CD4-positive, alpha-beta T cell treated with Interleukin-10 for 1 hour (primary cell): ENCODE measurements around the gene TWIST1.

Experiments
- DNase-seq: peaks from one replicate; pipeline ENCODE4 v3.0.0-alpha.2; 2020

TWIST1 gene

DNA sequence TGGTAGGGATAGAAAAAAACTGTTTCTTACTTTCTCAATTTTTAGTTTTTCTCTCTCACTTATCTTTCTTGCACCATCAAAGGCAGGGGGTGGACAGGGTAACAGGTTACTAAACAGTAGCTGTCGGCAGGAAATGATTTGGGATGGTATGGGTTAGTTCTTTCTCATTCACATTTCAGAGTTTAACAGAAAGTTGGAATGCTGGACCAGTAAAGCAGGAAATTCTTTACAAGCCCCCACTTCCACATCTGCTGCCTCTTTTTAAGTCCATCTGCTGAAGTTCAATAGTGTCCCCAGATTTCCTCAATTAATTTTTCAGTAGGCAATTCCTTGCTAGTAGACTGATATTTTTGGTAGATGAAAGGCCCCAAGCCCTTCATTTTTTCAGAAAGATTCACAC lies 23.3 kb downstream of the TWIST1 start:
- DNase-seq: no peak

DNA sequence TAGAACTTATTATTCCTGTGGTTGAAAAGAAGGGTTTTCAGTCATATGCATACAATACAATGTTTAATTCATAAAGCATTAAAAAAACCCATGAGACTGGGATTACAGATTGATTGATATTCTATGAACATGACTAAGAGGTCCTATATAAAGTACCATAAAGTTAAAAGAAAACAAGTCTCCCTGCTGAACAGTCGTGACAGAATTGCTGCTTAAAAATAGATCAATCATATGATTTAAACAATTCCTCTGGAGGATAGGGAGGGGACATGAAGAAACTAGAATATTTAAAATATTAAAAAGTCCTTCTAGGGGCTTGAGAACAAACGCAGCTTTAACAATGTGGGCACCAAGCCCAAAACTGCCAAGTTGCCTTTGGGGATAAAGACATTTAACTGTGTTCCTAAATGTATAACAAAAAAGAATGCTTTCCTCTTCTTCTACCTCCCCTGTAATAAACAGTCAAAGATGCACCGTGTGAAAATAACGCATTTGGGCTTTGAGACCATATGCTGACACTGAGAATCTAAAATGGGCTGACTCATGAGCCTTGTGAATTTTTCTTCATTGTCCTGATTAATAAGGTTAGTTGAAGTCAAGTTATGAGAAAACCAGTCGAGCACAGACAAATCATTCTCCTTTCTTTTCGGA lies 25.8 kb downstream of the TWIST1 start:
- DNase-seq: no peak

DNA sequence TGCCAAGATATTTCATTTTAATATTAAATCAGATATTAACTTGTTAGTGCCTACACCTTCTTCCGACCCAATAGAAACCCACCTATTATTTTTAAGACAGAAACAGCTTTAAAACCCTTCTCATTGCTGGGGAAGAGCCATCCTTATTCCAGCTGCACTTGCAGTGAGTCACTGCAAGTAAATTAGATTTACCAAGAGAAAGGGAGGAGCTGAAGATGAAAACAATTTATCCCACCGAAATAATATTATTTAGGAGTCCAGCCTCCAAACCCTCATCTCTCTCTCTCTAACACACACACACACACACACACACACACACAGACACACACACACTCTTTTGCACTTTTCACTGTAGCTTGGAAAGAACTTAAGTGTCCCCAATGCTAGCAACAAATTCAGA lies 26.9 kb downstream of the TWIST1 start:
- no peak for DNase-seq

DNA sequence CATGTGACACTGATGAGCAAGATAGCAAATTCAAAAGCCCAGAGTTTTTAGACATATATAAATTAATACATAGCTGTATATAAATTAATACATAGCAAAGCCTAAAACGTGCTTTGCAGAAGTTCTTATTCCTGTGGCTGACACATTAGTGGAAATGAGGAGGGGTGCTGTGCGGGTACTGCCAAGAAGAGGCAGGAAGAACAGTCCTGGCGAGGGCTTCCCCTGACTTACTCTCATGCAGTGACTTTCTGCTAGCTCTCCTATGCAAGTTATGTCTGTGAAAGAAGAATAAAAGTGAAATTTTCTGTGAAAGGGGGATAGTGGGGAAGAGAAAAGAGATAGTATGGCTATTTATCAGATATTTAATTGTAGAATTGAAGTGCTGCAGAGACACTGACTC lies 27.6 kb downstream of the TWIST1 start:
- DNase-seq: no peak

GRCh38 chr7:19089378-19089777 lies 28.1 kb downstream of the TWIST1 start:
- DNase-seq: no peak

- no peak for DNase-seq
Observed at GRCh38 chr7:19080093-19080492, 37.3 kb downstream of the TWIST1 start.

DNA sequence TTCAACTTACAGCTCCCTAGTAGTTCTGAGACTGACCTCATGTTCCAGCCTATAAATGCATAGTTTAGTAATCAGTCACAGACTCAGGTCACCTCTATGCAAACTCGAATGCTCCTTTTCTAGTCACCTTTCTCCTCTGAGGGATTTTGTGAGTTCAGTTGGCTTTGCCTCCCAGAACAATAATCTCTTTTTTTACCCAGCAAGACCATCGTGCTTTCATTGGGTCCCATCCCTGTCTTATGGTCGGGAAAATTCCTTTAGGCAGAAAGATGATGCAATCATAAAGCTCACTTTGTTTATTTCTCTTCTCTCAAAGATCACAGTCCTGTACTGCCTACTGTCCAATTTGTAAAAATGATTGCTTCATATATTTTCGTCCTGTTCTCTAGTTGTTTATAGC lies 38.4 kb downstream of the TWIST1 start:
- DNase-seq: no peak

DNA sequence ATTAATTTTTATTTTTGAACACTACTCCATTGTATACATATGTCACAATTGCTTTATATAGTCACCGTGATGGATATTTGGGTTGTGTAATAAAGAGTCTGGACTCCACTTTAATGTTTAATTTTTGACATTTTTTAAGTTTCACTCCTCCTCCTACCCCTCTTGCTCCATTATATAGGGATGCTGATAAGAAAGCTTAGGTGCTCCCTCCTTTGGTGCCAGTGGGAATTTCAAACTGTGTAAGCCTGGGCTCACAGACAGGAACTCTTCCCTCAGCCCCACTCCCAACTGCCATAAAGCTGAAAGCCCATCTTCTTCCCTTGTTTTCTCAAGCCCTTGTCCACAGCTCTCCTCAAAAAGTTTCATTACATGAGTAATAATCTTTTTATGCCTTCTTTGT lies 47.6 kb downstream of the TWIST1 start:
- DNase-seq: no peak

- DNase-seq: no peak
Observed at GRCh38 chr7:19066170-19066569, 51.3 kb downstream of the TWIST1 start.
